Measurements from ENCODE around the gene ADARB2.
"Not testable (repeated sequence)": the region's sequence is repeated elsewhere in the genome, so short reads cannot be mapped to it uniquely, and the experiment has no call there.

Gene ADARB2

GRCh38 chr10:1266033-1266802 lies 471.1 kb downstream of the ADARB2 start:
- no peaks in the 10 kb centered on the region for H3K36me3 ChIP-seq (replicated peaks)
- in situ Hi-C loops (cut with MboI; ENCODE audit: low sequenced_read_pairs), result no loop called here
- H3K9me3 ChIP-seq, result no peaks in the 10 kb centered on the region
- no peaks in the 10 kb centered on the region for H3K4me1 ChIP-seq
- no peaks in the 10 kb centered on the region for H3K27me3 ChIP-seq (ENCODE audit: low read depth)
- no peak overlapping the region for H3K4me3 ChIP-seq
- no peak for DNase-seq (ENCODE audit: low spot score in 2 of 2)

- no peak for DNase-seq (ENCODE audit: low spot score in 2 of 2)
- in situ Hi-C loops (cut with MboI; ENCODE audit: low sequenced_read_pairs), result no loop called here
- H3K4me1 ChIP-seq, result no peaks in the 10 kb centered on the region
- H3K36me3 ChIP-seq (replicated peaks), result no peaks in the 10 kb centered on the region
- H3K9me3 ChIP-seq, result no peaks in the 10 kb centered on the region
- H3K27me3 ChIP-seq (ENCODE audit: low read depth), result no peaks in the 10 kb centered on the region
- H3K4me3 ChIP-seq, result no peak overlapping the region
These were observed 473.3 kb downstream of the ADARB2 start for GRCh38 chr10:1264001-1264400.

- no peaks in the 10 kb centered on the region for H3K9me3 ChIP-seq
- H3K4me3 ChIP-seq, result no peak overlapping the region
- DNase-seq (ENCODE audit: low spot score in 2 of 2), result no peak
- H3K36me3 ChIP-seq (replicated peaks), result no peaks in the 10 kb centered on the region
- peaks cover 3% of the 10 kb centered on the region for H3K27me3 ChIP-seq (ENCODE audit: low read depth)
- peaks cover 3% of the 10 kb centered on the region for H3K4me1 ChIP-seq
- in situ Hi-C loops (cut with MboI; ENCODE audit: low sequenced_read_pairs), result no loop called here
These were observed 480.1 kb downstream of the ADARB2 start for GRCh38 chr10:1257274-1257673.

GRCh38 chr10:1256432-1256725 lies 480.9 kb downstream of the ADARB2 start:
- Histone ChIP-seq H3K4me3 (no peak overlapping the region), H3K4me1 (peaks cover 3% of the 10 kb centered on the region), H3K9me3 (no peaks in the 10 kb centered on the region), H3K27me3 (ENCODE audit: low read depth) (peaks cover 3% of the 10 kb centered on the region), H3K36me3 (replicated peaks) (no peaks in the 10 kb centered on the region)
- in situ Hi-C loops (cut with MboI; ENCODE audit: low sequenced_read_pairs), result no loop called here
- no peak for DNase-seq (ENCODE audit: low spot score in 2 of 2)

- Histone ChIP-seq H3K4me3 (no peak overlapping the region), H3K9me3 (no peaks in the 10 kb centered on the region), H3K27me3 (ENCODE audit: low read depth) (peaks cover 3% of the 10 kb centered on the region), H3K36me3 (replicated peaks) (no peaks in the 10 kb centered on the region), H3K4me1 (peaks cover 3% of the 10 kb centered on the region)
- in situ Hi-C loops (cut with MboI; ENCODE audit: low sequenced_read_pairs), result no loop called here
- DNase-seq (ENCODE audit: low spot score in 2 of 2), result no peak
These were observed 481.5 kb downstream of the ADARB2 start for GRCh38 chr10:1255600-1256431.

GRCh38 chr10:1255118-1255517 lies 482.2 kb downstream of the ADARB2 start:
- Histone ChIP-seq H3K9me3 (no peaks in the 10 kb centered on the region), H3K27me3 (ENCODE audit: low read depth) (peaks cover 5% of the 10 kb centered on the region), H3K4me3 (no peak overlapping the region), H3K36me3 (replicated peaks) (no peaks in the 10 kb centered on the region), H3K4me1 (peaks cover 3% of the 10 kb centered on the region)
- no peak for DNase-seq (ENCODE audit: low spot score in 2 of 2)
- in situ Hi-C loops (cut with MboI; ENCODE audit: low sequenced_read_pairs), result no loop called here

GRCh38 chr10:1253523-1254353 lies 483.6 kb downstream of the ADARB2 start:
- H3K9me3 ChIP-seq, result no peaks in the 10 kb centered on the region
- no peak overlapping the region for H3K4me3 ChIP-seq
- DNase-seq (ENCODE audit: low spot score in 2 of 2), result no peak
- no peaks in the 10 kb centered on the region for H3K36me3 ChIP-seq (replicated peaks)
- peaks cover 7% of the 10 kb centered on the region for H3K27me3 ChIP-seq (ENCODE audit: low read depth)
- in situ Hi-C loops (cut with MboI; ENCODE audit: low sequenced_read_pairs), result no loop called here
- H3K4me1 ChIP-seq, result peaks cover 3% of the 10 kb centered on the region

DNA sequence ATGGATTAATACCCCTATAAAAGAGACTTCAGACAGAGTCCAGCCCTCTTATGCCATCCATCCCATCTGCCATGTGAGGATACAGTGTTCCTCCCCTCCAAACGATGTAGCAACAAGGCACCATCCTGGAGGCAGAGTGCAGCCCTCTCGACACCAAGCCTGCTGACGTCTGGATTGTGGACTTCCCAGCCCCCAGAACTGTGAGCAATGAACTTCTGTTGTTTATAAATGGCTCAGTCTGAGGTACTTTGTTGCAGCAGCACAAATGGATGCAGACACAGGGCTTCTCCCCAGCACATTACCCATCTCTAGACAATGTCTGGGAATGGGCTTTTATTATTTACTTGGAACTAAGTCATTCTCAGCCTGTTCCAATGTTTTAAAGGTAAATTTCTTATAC lies 485.6 kb downstream of the ADARB2 start:
- peaks cover 7% of the 10 kb centered on the region for H3K27me3 ChIP-seq (ENCODE audit: low read depth)
- in situ Hi-C loops (cut with MboI; ENCODE audit: low sequenced_read_pairs), result no loop called here
- H3K36me3 ChIP-seq (replicated peaks), result no peaks in the 10 kb centered on the region
- H3K9me3 ChIP-seq, result no peaks in the 10 kb centered on the region
- peaks cover 3% of the 10 kb centered on the region for H3K4me1 ChIP-seq
- H3K4me3 ChIP-seq, result no peak overlapping the region
- DNase-seq (ENCODE audit: low spot score in 2 of 2), result no peak

DNA sequence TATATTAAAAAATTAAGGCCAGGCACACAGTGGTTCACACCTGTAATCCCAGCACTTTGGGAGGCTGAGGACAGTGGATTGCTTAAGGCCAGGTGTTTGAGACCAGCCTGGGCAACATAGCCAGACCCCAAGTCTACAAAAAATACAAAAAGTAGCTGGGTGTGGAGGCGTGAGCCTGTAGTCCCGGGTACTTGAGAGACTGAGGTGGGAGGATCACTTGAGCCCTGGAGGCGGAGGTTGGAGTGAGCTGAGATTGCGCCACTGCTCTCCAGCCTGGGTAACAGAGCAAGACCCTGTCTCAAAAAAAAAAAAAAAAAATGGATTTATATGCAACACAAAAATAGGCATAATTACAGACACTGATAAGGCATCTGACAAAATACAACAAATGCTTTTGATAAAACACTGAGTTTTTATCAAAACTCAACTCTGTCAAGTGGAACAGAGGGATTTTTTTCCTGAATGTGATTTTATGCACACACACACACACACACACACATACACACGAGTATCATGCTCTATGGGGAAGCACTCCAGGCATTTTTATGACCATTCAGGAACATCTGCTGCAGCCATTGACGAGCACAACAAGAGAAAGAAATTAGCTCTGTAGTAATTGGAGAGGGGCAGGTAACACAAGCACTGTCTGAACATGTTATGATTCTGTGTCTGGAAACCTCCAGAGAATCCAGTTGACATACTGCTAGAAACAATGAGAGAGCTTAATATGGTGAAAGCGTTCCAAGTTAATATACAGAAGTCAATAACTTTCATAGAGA lies 488.0 kb downstream of the ADARB2 start:
- Histone ChIP-seq H3K27me3 (ENCODE audit: low read depth) (peaks cover 7% of the 10 kb centered on the region), H3K9me3 (no peaks in the 10 kb centered on the region), H3K4me3 (no peak overlapping the region), H3K4me1 (peaks cover 3% of the 10 kb centered on the region), H3K36me3 (replicated peaks) (no peaks in the 10 kb centered on the region)
- DNase-seq (ENCODE audit: low spot score in 2 of 2), result no peak
- in situ Hi-C loops (cut with MboI; ENCODE audit: low sequenced_read_pairs), result no loop called here

GRCh38 chr10:1248262-1248630 lies 489.1 kb downstream of the ADARB2 start:
- H3K27me3 ChIP-seq (ENCODE audit: low read depth); in situ Hi-C loops (cut with MboI; ENCODE audit: low sequenced_read_pairs); H3K4me3 ChIP-seq; DNase-seq (ENCODE audit: low spot score in 2 of 2); H3K9me3 ChIP-seq; H3K36me3 ChIP-seq (replicated peaks); H3K4me1 ChIP-seq: not testable (repeated sequence)

DNA sequence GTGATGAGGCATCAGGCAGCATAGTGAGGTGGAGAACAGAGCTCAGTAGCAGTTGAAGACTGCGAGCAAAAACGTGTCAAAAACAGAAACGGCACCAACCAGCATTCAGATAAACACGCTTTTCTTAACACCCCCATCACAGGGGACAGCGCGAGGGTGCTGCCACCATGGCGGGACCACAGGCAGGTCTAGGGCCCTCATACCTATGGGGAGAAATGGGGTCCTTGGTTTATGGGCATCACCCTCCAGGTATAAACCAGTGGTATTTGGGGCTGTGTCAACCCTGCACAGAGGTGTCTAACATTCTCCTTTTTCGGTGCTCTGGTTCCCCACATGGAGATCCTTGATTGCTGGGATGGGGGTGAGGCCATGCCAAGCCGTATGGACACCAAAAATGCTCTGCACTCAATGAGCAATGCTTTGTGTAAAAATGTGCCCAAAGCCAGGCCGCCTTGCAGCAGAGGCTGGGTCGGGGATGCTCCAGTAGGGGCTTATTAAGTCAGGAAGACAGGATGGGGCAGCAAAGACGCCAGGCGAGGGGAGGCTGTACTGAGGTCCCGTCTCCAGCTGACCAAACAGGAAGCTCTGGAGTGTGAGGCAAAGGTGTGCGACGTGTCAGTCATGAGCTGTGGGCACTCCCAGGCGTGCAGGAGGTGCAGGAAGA lies 489.6 kb downstream of the ADARB2 start:
- Histone ChIP-seq H3K4me1 (peaks cover under 1% of the 10 kb centered on the region; the same call in 1 of the 2 replicates), H3K9me3 (no peaks in the 10 kb centered on the region), H3K36me3 (replicated peaks) (no peaks in the 10 kb centered on the region), H3K4me3 (no peak overlapping the region), H3K27me3 (ENCODE audit: low read depth) (peaks cover 4% of the 10 kb centered on the region)
- in situ Hi-C loops (cut with MboI; ENCODE audit: low sequenced_read_pairs), result no loop called here
- DNase-seq (ENCODE audit: low spot score in 2 of 2), result no peak

DNA sequence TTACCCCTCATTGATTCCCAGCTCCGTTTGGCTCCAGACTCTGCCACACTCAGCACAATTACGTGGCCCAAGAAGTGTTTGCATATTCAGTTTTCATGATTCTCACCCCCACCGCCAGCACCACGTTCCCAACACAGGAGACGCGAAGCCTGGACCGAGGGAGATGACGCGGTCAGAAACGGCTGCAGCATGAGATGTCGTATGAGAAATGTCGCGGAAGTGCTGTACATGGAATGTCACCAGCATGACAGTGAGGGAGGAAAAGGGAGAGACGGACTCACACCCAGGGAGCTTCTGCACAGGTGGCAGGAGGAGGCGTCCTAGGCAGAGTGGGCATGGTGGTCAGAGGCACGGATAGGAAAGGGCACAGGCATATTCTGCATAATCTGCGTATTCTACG lies 492.8 kb downstream of the ADARB2 start:
- Histone ChIP-seq H3K27me3 (ENCODE audit: low read depth) (0 out of 2 replicates have a peak, but pooled peaks cover 3% of the 10 kb centered on the region), H3K4me3 (no peak overlapping the region), H3K36me3 (replicated peaks) (no peaks in the 10 kb centered on the region), H3K4me1 (no peaks in the 10 kb centered on the region), H3K9me3 (no peaks in the 10 kb centered on the region)
- DNase-seq (ENCODE audit: low spot score in 2 of 2), result no peak
- in situ Hi-C loops (cut with MboI; ENCODE audit: low sequenced_read_pairs), result no loop called here

All from HAP-1 (cell line).